Ovary (tissue), 9 donors: ENCODE results near the gene KSR1. TPM values are rescaled to one million over a fixed set of nuclear protein-coding genes. Genes with fewer than 3 reads are reported as not detected.

Experiments
- DNase-seq, 5 donors: peaks; one replicate each; pipeline ENCODE4 v3.0.0-alpha.2; 2019 to 2020
- H3K27ac ChIP-seq, 2 donors: fragments of 200-600 bp; one replicate each; pipeline versions ENCODE4 v1.5.1 to v1.8.0; 2019 to 2022
- H3K27me3 ChIP-seq: fragments of 200-600 bp; one replicate; pipeline ENCODE4 v1.8.0; 2022
- H3K36me3 ChIP-seq: fragments of 200-600 bp; sonication (generic); one replicate; pipeline ENCODE4 v1.5.1; 2019
- H3K4me1 ChIP-seq: one replicate; pipeline ENCODE4 v1.8.1; 2013; ENCODE audit warnings: mild to moderate bottlenecking, moderate library complexity; ENCODE audit not compliant: insufficient read depth
- H3K4me3 ChIP-seq: fragments of 200-600 bp; sonication (generic); one replicate; pipeline ENCODE4 v1.5.1; 2017
- H3K9me3 ChIP-seq, 2 donors: fragments of 200-600 bp in 1 of 2; sonication (generic) in 1 of 2; one replicate each; pipeline versions ENCODE4 v1.5.1 to v1.8.1; 2013 to 2019; ENCODE audit warnings: mild to moderate bottlenecking in 1 of 2, moderate library complexity in 1 of 2
- CTCF ChIP-seq, 3 donors: fragments of 450-650 bp in 2 of 3; fragments of 200-600 bp in 1 of 3; IDR thresholded peaks; one replicate each; pipeline versions ENCODE4 v1.5.1 to v1.8.0; 2016 to 2022; ENCODE audit warnings: antibody characterized with exemption in 3 of 3, mild to moderate bottlenecking in 1 of 3
- EP300 ChIP-seq: sonication (generic); formaldehyde crosslinking; IDR thresholded peaks from one replicate; pipeline ENCODE4 v1.6.1; 2017; ENCODE audit warnings: antibody characterized with exemption
- POLR2A ChIP-seq: fragments of 450-650 bp; IDR thresholded peaks from one replicate; pipeline ENCODE4 v1.6.1; 2017; ENCODE audit warnings: antibody characterized with exemption, mild to moderate bottlenecking, moderate library complexity
- WGBS, 3 donors: extraction: QIAGEN DNeasy Blood & Tissue Kit in 1 of 3; methylation state at CpG; one replicate each; pipeline versions ENCODE4 v1.1.5 to v1.1.7; 2013 to 2017; 5-methylcytosine and 5-hydroxymethylcytosine counted together
- intact Hi-C, 4 donors: fragments of 100-400 bp; cut with DNase I; formaldehyde crosslinking; loops; one replicate each; pipeline versions ENCODE4 v1.11.0 to v1.15.1; 2022 to 2023
- polyA plus RNA-seq, 2 donors: library from polyadenylated mRNA; stranded (reverse); fragments of 200-250 nt in 1 of 2; fragments of 350-450 nt in 1 of 2; fragmentation: Illumina TruSeq in 1 of 2; extraction: RNeasy Lipid Tissue Mini Kit (QIAGEN cat#74804) in 1 of 2; gene quantifications; one replicate each; pipeline ENCODE4 v1.2.3, GENCODE V29; 2013 to 2014
- total RNA-seq, 7 donors: library from RNA; depleted of rRNA in 2 of 7; stranded (reverse); fragments of >200 nt in 2 of 7; fragmentation: NEBNext Ultra II Directional in 3 of 7; extraction: Animal tissue kit (Norgen Biotek cat#: 25700) in 3 of 7; gene quantifications; one replicate each; pipeline versions ENCODE4 v1.1.0 to v1.2.4, GENCODE V29; 2016 to 2023
- donor health status: DM: no; HTN: no; CAD: no; lungs with moderate emphysema.
- donor health status: DM: no; HTN: no; CAD: no.
- donor health status: Bipolar disorder and iron deficiency.
- donor health status: DM: yes; HTN: yes; CAD: no.
- donor health status: DM: no; HTN: no; CAD: no.
- donor health status: DM: yes; HTN: yes; CAD: no.

The KSR1 gene
- total and polyA plus RNA-seq, 9 donors, result 27.7 to 84.8 (median 39.5) TPM

- 68 to 81% (median 73%) methylated on average over 4 of the region's 4 CpGs for WGBS, 3 donors
- Histone ChIP-seq H3K4me1 (no peaks in the 10 kb centered on the region), H3K27ac (no peak overlapping the region), H3K36me3 (no peaks in the 10 kb centered on the region), H3K9me3 (no peaks in the 10 kb centered on the region), H3K27me3 (no peaks in the 10 kb centered on the region), H3K4me3 (no peak overlapping the region)
- intact Hi-C loops, result loop anchor here in 1 of 4 donors (5.0 to 10.0 kb wide), 2 partner anchors 55 to 173 kb away; no protein-coding TSS in a partner anchor
- DNase-seq, result no peak
- TF ChIP-seq POLR2A (no peak), EP300 (no peak), CTCF (IDR thresholded peaks at IDR 0.05) (no peak)
Observed at GRCh38 chr17:27439342-27439741, 16.9 kb upstream of the KSR1 start.

GRCh38 chr17:27442702-27443101, 13.5 kb upstream of the KSR1 start:
- no peaks in the 10 kb centered on the region for H3K9me3 ChIP-seq
- 30 to 58% (median 51%) methylated on average over 5 of the region's 5 CpGs for WGBS, 3 donors
- no peak for TF ChIP-seq EP300
- TF ChIP-seq POLR2A, result no peak
- no peak for TF ChIP-seq CTCF (IDR thresholded peaks at IDR 0.05)
- DNase-seq, result no peak
- no peak overlapping the region for H3K27ac ChIP-seq
- no peaks in the 10 kb centered on the region for H3K36me3 ChIP-seq
- H3K4me3 ChIP-seq, result no peak overlapping the region
- no peaks in the 10 kb centered on the region for H3K27me3 ChIP-seq
- no peaks in the 10 kb centered on the region for H3K4me1 ChIP-seq
- intact Hi-C loops, result loop anchor here in 1 of 4 donors (10.0 kb wide), 1 partner anchor 78 kb away; no protein-coding TSS in a partner anchor

- Histone ChIP-seq H3K4me3 (no peak overlapping the region), H3K36me3 (no peaks in the 10 kb centered on the region), H3K27ac (no peak overlapping the region), H3K4me1 (no peaks in the 10 kb centered on the region), H3K9me3 (no peaks in the 10 kb centered on the region), H3K27me3 (no peaks in the 10 kb centered on the region)
- TF ChIP-seq POLR2A, result no peak
- TF ChIP-seq CTCF (IDR thresholded peaks at IDR 0.05), result no peak
- TF ChIP-seq EP300, result no peak
- WGBS, 3 donors, result 81 to 83% (median 83%) methylated on average over 6 of the region's 6 CpGs
- no peak for DNase-seq
- intact Hi-C loops, result loop anchor here in 1 of 4 donors (10.0 kb wide), 1 partner anchor 79 kb away; no protein-coding TSS in a partner anchor
Observed at GRCh38 chr17:27443491-27443890, 12.8 kb upstream of the KSR1 start.

GRCh38 chr17:27445971-27446370, 10.3 kb upstream of the KSR1 start:
- DNase-seq, result no peak
- Histone ChIP-seq H3K4me1 (no peaks in the 10 kb centered on the region), H3K9me3 (no peaks in the 10 kb centered on the region), H3K4me3 (no peak overlapping the region), H3K27ac (no peak overlapping the region), H3K27me3 (no peaks in the 10 kb centered on the region), H3K36me3 (no peaks in the 10 kb centered on the region)
- intact Hi-C loops, result loop anchor here in 1 of 4 donors (10.0 kb wide), 1 partner anchor 81 kb away; no protein-coding TSS in a partner anchor
- 80 to 84% (median 80%) methylated on average over 8 of the region's 8 CpGs for WGBS, 3 donors
- TF ChIP-seq POLR2A (no peak), CTCF (IDR thresholded peaks at IDR 0.05) (no peak), EP300 (no peak)
